Measurements from ENCODE around the gene PPP6R2.

Gene PPP6R2

DNA sequence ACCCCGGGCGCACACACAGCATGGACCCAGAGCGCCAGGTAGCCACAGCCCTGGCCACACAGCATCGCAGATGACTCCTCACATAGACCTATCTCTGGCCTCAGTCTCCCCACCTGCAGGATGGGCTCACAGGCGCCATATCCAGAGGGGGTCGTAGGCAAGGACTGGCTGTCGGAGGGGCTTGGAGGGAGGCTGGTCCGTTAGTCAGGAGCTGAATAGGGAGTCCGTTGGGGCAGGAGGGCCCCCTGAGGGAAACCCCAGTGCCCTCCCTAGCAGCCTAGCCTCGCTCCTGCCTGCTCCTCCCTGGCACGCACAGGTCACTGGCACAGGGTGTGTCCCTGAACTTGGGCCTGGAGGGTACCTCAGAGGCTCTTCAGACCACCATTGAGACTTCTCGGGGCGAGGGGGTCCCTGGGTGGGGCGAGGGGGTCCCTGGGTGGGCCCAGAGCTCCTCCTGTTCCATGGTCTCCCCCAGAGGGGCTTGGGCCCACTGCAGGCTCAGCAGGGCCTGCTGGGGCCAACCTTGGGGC lies 37.7 kb upstream of the PPP6R2 start:
- no peak for DNase-seq (ENCODE audit: low read depth)

GRCh38 chr22:50305923-50306566 lies 37.1 kb upstream of the PPP6R2 start:
- DNase-seq (ENCODE audit: low read depth) = peak; percentile 81

GRCh38 chr22:50306753-50307749 lies 36.1 kb upstream of the PPP6R2 start, which contains the start of gene PLXNB2:
PLXNB2 (minus strand) TSS chr22:50307646; CDS start chr22:50290584, 17,062 bp downstream.
- DNase-seq (ENCODE audit: low read depth) = no peak

- no peak for DNase-seq (ENCODE audit: low read depth)
These were observed 35.1 kb upstream of the PPP6R2 start for GRCh38 chr22:50307890-50308596.

GRCh38 chr22:50308597-50308935 lies 34.6 kb upstream of the PPP6R2 start:
- no peak for DNase-seq (ENCODE audit: low read depth)

GRCh38 chr22:50308986-50309600 lies 34.0 kb upstream of the PPP6R2 start:
- DNase-seq (ENCODE audit: low read depth) = no peak

- no peak for DNase-seq (ENCODE audit: low read depth)
These were observed 33.5 kb upstream of the PPP6R2 start for GRCh38 chr22:50309601-50309991.

DNA sequence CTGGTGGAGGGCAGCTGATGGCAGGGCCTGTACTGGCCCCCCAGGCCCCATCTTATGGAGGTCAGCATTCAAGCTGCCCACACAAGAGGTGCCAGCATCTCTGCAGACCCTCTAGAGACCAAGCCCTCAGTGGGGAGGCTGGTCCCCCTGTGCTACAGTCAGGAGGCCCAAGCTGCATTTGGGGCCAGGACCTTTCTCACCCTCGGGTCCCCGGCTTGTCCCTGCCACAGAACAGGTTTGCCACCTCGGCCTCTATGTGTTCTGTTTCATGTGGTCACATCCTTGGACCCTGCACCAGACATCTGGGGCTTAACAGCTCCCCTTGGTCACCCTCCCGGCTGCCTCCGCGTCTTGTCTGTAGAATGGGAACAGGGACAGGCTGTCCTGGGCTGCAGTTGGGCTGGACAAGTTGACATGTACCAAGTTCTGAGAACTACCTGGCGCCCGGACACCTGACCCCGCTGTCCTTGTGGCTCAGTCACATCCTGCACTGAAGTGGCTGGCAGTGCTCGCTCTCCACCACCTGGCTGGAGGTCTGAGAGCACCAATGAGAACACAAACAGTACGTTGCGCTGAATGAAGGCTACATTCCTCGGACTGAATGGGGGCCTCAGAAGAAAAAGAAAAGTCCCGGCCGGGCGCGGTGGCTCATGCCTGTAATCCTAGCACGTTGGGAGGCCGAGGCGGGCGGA lies 33.0 kb upstream of the PPP6R2 start:
- DNase-seq (ENCODE audit: low read depth) = no peak

DNA sequence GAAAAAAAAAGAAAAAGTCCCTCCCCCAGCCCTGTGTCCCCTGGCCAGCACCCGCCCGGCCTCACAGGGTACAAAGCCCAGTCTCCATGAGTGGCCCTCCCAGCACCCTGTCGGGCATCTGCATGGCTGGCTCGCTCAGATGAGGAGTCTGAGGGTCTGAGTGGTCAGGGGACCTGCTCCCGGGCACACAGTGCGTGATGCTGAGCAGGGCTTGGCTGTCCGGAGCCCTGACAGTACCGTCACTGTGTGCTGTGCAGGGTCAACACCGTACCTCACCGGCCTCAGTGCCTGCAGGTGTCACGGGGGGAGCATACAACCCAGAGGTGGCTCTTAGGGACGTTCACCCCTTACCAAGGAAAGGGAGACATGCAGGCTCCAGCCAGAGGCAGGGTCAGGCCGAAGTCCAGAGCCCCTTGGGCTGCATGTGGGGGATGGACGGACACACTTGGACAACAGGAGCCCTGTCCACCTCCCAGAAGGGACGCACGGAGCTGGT lies 32.1 kb upstream of the PPP6R2 start:
- no peak for DNase-seq (ENCODE audit: low read depth)

DNA sequence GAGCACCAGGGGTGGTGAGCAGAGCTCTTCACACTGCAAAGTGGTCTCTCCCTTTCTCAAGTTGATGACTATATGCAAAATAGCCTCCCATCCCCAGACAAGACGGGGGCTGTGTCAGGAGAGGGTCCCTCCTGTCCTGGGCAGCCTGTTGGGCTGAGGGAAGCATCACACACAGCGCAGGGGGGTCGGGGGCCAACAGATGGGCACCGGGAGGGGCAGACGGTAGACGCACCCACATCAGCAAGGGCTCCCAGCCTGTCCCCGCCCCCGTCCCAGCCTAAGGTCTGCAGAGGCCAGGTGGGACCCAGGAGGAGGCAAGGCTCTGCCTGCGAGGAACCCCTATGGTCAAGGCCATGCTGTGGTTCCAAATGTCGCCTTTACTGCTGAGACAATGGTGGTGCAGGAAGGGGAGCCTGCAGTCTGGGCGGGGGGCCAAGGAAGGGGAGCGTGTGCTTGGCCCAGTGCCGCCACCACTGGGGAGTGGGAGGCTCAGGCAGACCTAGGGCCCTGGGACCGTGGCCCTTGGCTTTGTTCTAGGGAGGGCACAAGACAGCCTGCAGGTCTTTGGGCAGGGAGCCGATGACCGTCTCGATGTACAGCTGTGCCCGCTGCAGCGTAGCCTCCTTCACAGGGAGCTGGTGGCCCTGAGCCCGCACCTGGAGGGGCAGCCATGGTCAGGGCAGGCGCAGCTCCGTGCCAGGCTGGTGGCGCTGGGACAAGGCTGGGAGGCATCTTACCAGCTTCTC lies 31.3 kb upstream of the PPP6R2 start:
- DNase-seq (ENCODE audit: low read depth) = no peak

- no peak for DNase-seq (ENCODE audit: low read depth)
These were observed 30.8 kb upstream of the PPP6R2 start for GRCh38 chr22:50312371-50312770.

GRCh38 chr22:50313021-50313420 lies 30.1 kb upstream of the PPP6R2 start:
- DNase-seq (ENCODE audit: low read depth) = no peak

DNA sequence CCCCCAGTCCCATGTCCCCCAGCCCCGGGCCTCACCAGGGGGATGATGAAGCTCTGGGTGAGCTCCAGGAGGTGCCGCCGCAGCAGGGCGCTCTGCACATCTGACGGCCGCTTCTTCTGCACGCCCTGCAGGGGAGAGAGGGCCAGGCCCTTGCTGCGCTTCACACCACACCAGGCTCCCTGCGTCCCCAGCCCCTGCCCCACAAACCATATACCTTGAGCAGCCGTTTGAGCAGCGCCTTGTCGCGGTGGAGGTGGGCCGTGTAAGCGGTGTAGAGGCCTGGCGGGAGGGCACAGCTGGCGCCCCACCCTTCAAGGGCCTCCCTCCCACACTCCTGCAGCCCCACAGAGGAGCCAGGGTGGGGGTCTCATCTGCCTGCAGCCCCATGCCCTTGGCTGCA lies 29.5 kb upstream of the PPP6R2 start:
- no peak for DNase-seq (ENCODE audit: low read depth)

DNA sequence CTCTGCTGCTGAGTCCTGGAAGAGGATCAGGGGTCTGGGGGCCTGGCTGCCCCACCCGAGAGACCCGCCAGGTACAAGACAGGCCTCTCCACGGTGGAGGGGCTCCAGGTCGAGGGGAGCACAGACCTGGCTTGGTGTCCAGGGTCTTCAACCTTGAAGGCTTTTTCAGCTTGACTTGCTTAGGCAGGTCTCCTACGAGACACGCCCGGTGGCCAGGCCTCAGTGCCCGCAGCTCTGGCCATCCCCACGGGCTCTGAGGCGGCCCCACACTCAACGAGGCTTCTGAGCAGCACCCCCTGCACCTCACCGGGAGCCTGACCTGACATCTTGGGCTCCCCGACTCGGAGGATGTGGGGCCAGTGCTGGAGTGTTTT lies 29.1 kb upstream of the PPP6R2 start:
- DNase-seq (ENCODE audit: low read depth) = no peak

DNA sequence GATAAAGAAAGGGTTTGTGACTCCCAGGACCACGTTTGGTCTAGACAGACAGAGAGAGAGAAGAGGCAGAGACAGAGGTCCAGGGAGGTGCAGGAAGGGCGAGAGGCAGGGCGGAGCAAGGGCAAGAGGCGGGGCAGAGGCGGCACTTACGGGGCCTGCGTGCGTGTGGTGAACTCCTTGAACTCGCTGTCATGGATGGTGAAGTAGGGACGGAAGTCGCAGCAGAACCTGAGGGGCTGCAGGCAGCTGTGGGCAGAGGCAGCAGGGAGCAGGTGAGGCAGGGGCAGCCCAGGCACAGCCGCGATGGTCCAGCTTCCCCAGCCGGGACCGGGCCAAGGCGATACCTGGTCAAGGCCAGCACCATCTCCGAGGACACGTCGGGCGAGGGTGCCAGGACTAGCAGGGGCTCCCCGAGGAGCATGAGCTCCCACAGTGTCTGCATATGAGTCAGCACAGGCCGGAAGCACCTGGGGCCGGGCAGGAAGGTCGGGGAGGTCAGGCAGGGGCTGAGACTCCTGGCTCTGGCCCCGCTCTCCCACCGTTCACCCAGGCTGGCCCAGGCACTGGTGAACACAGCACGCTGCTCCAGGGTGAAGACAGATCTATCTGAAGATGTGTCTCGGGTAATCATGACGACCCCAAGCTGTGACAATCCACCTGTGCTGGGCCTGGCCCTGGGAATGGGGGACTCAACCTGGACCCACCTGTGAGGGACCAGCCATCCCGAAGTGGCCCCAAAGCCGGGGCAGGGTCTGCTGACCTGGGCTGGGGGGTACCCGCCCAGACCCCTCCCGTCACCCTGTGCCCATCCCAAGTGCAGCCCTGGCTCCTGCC lies 28.5 kb upstream of the PPP6R2 start:
- no peak for DNase-seq (ENCODE audit: low read depth)

GRCh38 chr22:50315289-50316113 lies 27.6 kb upstream of the PPP6R2 start:
- no peak for DNase-seq (ENCODE audit: low read depth)

GRCh38 chr22:50316114-50317065 lies 26.7 kb upstream of the PPP6R2 start:
- no peak for DNase-seq (ENCODE audit: low read depth)

- DNase-seq (ENCODE audit: low read depth) = no peak
These were observed 25.9 kb upstream of the PPP6R2 start for GRCh38 chr22:50317178-50317577.

Measured in HS-5 (cell line).